HCT116 (cell line): ENCODE measurements around the gene DPP6. TPM values are rescaled to one million over a fixed set of nuclear protein-coding genes. Genes with fewer than 3 reads are reported as not detected.

ENCODE experiments used
- ATAC-seq: fragments of 200-7000 bp; cut with Tn5 transposase; 2 replicates; pipeline ENCODE4 v1.9.1; 2020; ENCODE audit warnings: mild to moderate bottlenecking, moderate library complexity
- BruUV-seq: library from RNA; stranded (reverse); fragments of 400-500 nt; replicated peaks from 2 replicates; lab custom pipeline; 2021; lab: Mats Ljungman, UMichigan
- CTCF ChIA-PET: fragments of 300-600 bp; sonication (Branson Sonifier 250); formaldehyde crosslinking; loops from one replicate; lab custom pipeline; 2021; ENCODE audit warnings: antibody characterized with exemption; lab: Charles Lee
- POLR2A ChIA-PET: fragments of 300-600, 350-600 bp; sonication (Branson Sonifier 250); formaldehyde crosslinking; loops from one replicate; lab custom pipeline; 2021; ENCODE audit warnings: antibody characterized with exemption; lab: Charles Lee
- RAD21 ChIA-PET, 2 experiments: fragments of 300-600 bp; sonication (Branson Sonifier 250); formaldehyde crosslinking; loops; one replicate each; lab custom pipeline; 2023; ENCODE audit warnings: low total read pairs in 2 of 2; ENCODE audit not compliant: uncharacterized antibody in 2 of 2, unreplicated experiment in 2 of 2, low non-redundant PET in 1 of 2; lab: Charles Lee
- DNase-seq: peaks from one replicate; pipeline ENCODE4 v3.0.0-alpha.2; 2010; ENCODE audit warnings: low read depth, low spot score
- H2AFZ ChIP-seq: fragments of 200-600 bp; shearing (Covaris generic), sonication (generic); 2 replicates; pipeline ENCODE4 v1.6.1; 2017; ENCODE audit warnings: low read depth, mixed run types, mixed read lengths, antibody characterized with exemption, low read length; ENCODE audit not compliant: poor library complexity, severe bottlenecking
- H3K27ac ChIP-seq: 2 replicates; pipeline ENCODE4 v1.5.1; 2012; ENCODE audit warnings: low read depth, low read length
- H3K27me3 ChIP-seq: fragments of 200-600 bp; sonication (generic); 2 replicates; pipeline ENCODE4 v1.6.1; 2016; ENCODE audit warnings: mixed run types, low read length, mixed read lengths; ENCODE audit not compliant: insufficient read depth
- H3K36me3 ChIP-seq, 2 experiments: fragments of 200-500 bp in 1 of 2; fragments of 200-600 bp in 1 of 2; sonication (Bioruptor generic) in 1 of 2; sonication (generic) in 1 of 2; 2 replicates each; pipeline versions ENCODE4 v1.5.1 to v1.6.1; 2014 to 2016; ENCODE audit warnings: low read length in 2 of 2, inconsistent platforms in 1 of 2, mixed read lengths in 1 of 2, mixed run types in 1 of 2; ENCODE audit not compliant: insufficient read depth in 2 of 2, control insufficient read depth in 1 of 2
- H3K4me1 ChIP-seq, 2 experiments: fragments of 200-600 bp in 1 of 2; sonication (generic) in 1 of 2; 2 replicates each; pipeline versions ENCODE4 v1.5.1 to v1.6.1; 2012 to 2017; ENCODE audit warnings: low read length in 2 of 2, inconsistent platforms in 1 of 2, mild to moderate bottlenecking in 1 of 2, mixed read lengths in 1 of 2, mixed run types in 1 of 2, moderate library complexity in 1 of 2; ENCODE audit not compliant: insufficient read depth in 2 of 2, control insufficient read depth in 1 of 2
- H3K4me2 ChIP-seq: fragments of 200-600 bp; sonication (generic); 2 replicates; pipeline ENCODE4 v1.6.1; 2017; ENCODE audit warnings: mixed run types, low read length, mixed read lengths
- H3K4me3 ChIP-seq, 2 experiments: fragments of 200-600 bp in 1 of 2; sonication (generic) in 1 of 2; replicated peaks in 1 of 2; 2 replicates each; pipeline ENCODE4 v1.5.1; 2011 to 2016; ENCODE audit warnings: low read length in 2 of 2, control low read depth in 1 of 2, low read depth in 1 of 2, mild to moderate bottlenecking in 1 of 2, mixed read lengths in 1 of 2, mixed run types in 1 of 2
- H3K79me2 ChIP-seq: fragments of 200-600 bp; sonication (generic); 2 replicates; pipeline ENCODE4 v1.6.1; 2017; ENCODE audit warnings: mild to moderate bottlenecking, mixed run types, low read length, moderate library complexity, mixed read lengths; ENCODE audit not compliant: insufficient read depth
- H3K9ac ChIP-seq: fragments of 200-600 bp; sonication (generic); 2 replicates; pipeline ENCODE4 v1.6.1; 2016; ENCODE audit warnings: low read length, mixed read lengths
- H3K9me2 ChIP-seq: fragments of 200-600 bp; sonication (generic), shearing (Covaris generic); 2 replicates; pipeline ENCODE4 v1.6.1; 2017; ENCODE audit warnings: mixed run types, mild to moderate bottlenecking, moderate library complexity; ENCODE audit not compliant: insufficient read depth
- H3K9me3 ChIP-seq, 2 experiments: fragments of 200-500 bp in 1 of 2; fragments of 200-600 bp in 1 of 2; sonication (Bioruptor generic) in 1 of 2; sonication (generic) in 1 of 2; 2 replicates each; pipeline ENCODE4 v1.6.1; 2014 to 2017; ENCODE audit warnings: low read length in 2 of 2, mixed read lengths in 2 of 2, inconsistent platforms in 1 of 2, low read depth in 1 of 2, mild to moderate bottlenecking in 1 of 2, mixed run types in 1 of 2, moderate library complexity in 1 of 2; ENCODE audit not compliant: control insufficient read depth in 1 of 2, insufficient read depth in 1 of 2
- H4K20me1 ChIP-seq: fragments of 200-600 bp; sonication (generic), shearing (Covaris generic); 2 replicates; pipeline ENCODE4 v1.6.1; 2017; ENCODE audit warnings: mixed run types, mild to moderate bottlenecking, moderate library complexity; ENCODE audit not compliant: insufficient read depth
- ATF3 ChIP-seq: IDR thresholded peaks from 2 replicates; pipeline ENCODE4 v1.6.1; 2012
- EGR1 ChIP-seq: IDR thresholded peaks from 2 replicates; pipeline ENCODE4 v1.6.1; 2012; ENCODE audit warnings: low read depth
- ELF1 ChIP-seq: IDR thresholded peaks from 2 replicates; pipeline ENCODE4 v1.6.1; 2012; ENCODE audit warnings: low read depth, borderline replicate concordance
- EZH2 ChIP-seq: fragments of 200-600 bp; sonication (generic); IDR thresholded peaks from 2 replicates; pipeline ENCODE4 v1.6.1; 2017; ENCODE audit warnings: antibody characterized with exemption, mixed run types
- FOSL1 ChIP-seq: IDR thresholded peaks from 2 replicates; pipeline ENCODE4 v1.6.1; 2012; ENCODE audit warnings: low read depth
- JUND ChIP-seq: IDR thresholded peaks from 2 replicates; pipeline ENCODE4 v1.6.1; 2012
- MAX ChIP-seq: IDR thresholded peaks from 2 replicates; pipeline ENCODE4 v1.6.1; 2012
- POLR2A ChIP-seq: IDR thresholded peaks from 2 replicates; pipeline ENCODE4 v1.7.0; 2011; ENCODE audit warnings: borderline replicate concordance; ENCODE audit not compliant: insufficient read depth, insufficient read length; ENCODE audit errors: extremely low read depth
- POLR2AphosphoS5 ChIP-seq: IDR thresholded peaks from 2 replicates; pipeline ENCODE4 v1.6.1; 2011; ENCODE audit warnings: mild to moderate bottlenecking, low read depth, low read length, moderate library complexity
- RAD21 ChIP-seq: IDR thresholded peaks from 2 replicates; pipeline ENCODE4 v1.6.1; 2012; ENCODE audit warnings: low read depth, mild to moderate bottlenecking
- REST ChIP-seq: IDR thresholded peaks from 2 replicates; pipeline ENCODE4 v1.6.1; 2012; ENCODE audit warnings: low read depth
- SIN3A ChIP-seq: IDR thresholded peaks from 2 replicates; pipeline ENCODE4 v1.6.1; 2012; ENCODE audit warnings: low read depth
- SP1 ChIP-seq: IDR thresholded peaks from 2 replicates; pipeline ENCODE4 v1.6.1; 2012; ENCODE audit warnings: low read depth
- SRF ChIP-seq: IDR thresholded peaks from 2 replicates; pipeline ENCODE4 v1.6.1; 2012; ENCODE audit warnings: low read depth
- TCF7L2 ChIP-seq: IDR thresholded peaks from 2 replicates; pipeline ENCODE4 v1.7.0; 2011; ENCODE audit warnings: borderline replicate concordance, inconsistent platforms; ENCODE audit not compliant: insufficient read depth, insufficient read length; ENCODE audit errors: extremely low read depth
- YY1 ChIP-seq: IDR thresholded peaks from 2 replicates; pipeline ENCODE4 v1.6.1; 2011; ENCODE audit warnings: low read length, low read depth, moderate library complexity, mild to moderate bottlenecking; ENCODE audit not compliant: insufficient replicate concordance; ENCODE audit errors: extremely low read depth
- ZFX ChIP-seq: fragments of 450-650 bp; IDR thresholded peaks from 2 replicates; pipeline ENCODE4 v1.6.1; 2017
- ZNF274 ChIP-seq: fragments of 200-500 bp; sonication (Bioruptor generic); IDR thresholded peaks from 2 replicates; pipeline ENCODE4 v1.6.1; 2014; ENCODE audit warnings: mild to moderate bottlenecking, low read depth, low read length, inconsistent platforms
- intact Hi-C: fragments of 100-400 bp; cut with micrococcal nuclease; formaldehyde crosslinking; loops from 2 replicates; pipeline ENCODE4 v1.10.0; 2022
- total RNA-seq: library from RNA; stranded (reverse); gene quantifications from one replicate; pipeline ENCODE4 v1.2.1, GENCODE V29; 2021; ENCODE audit not compliant: unreplicated experiment

The DPP6 gene
- total RNA-seq, 1 experiment from 2014 or later = not detected

GRCh38 chr7:154916856-154917807 lies 864.9 kb downstream of the DPP6 start:
- Histone ChIP-seq H3K4me3 (no peak overlapping the region), H2AFZ (no peak overlapping the region), H3K4me1 (no peaks in the 10 kb centered on the region; a peak in 1 of 4 replicates), H3K79me2 (no peaks in the 10 kb centered on the region), H3K9me2 (no peaks in the 10 kb centered on the region), H3K27ac (no peak overlapping the region), H3K4me2 (no peak overlapping the region), H3K9ac (no peak overlapping the region), H3K36me3 (no peaks in the 10 kb centered on the region), H4K20me1 (no peaks in the 10 kb centered on the region), H3K9me3 (no peaks in the 10 kb centered on the region), H3K27me3 (0 out of 2 replicates have a peak, but pooled peaks cover 3% of the 10 kb centered on the region)
- DNase-seq (no peak), ATAC-seq (no peak)
- intact Hi-C loops = no loop called here
- ChIA-PET CTCF (interaction anchor here (1.3 kb wide), 1 partner anchor 10 kb away, joined by 4 read pairs; no protein-coding TSS in a partner anchor), POLR2A (no interaction called here), RAD21 (no interaction called here)
- TF ChIP-seq REST (no peak), SIN3A (no peak), EGR1 (no peak), SRF (no peak), POLR2A (no peak), TCF7L2 (no peak), POLR2AphosphoS5 (no peak), ZNF274 (no peak), SP1 (no peak), ATF3 (no peak), YY1 (no peak), ZFX (no peak), EZH2 (no peak), RAD21 (no peak), ELF1 (no peak), FOSL1 (no peak), MAX (no peak), JUND (no peak)
- BruUV-seq = no TSS peak
